ENCODE results near the gene ZMAT3. TPM values are rescaled to one million over a fixed set of nuclear protein-coding genes. Genes with fewer than 3 reads are reported as not detected.
"Not testable (repeated sequence)": the region's sequence is repeated elsewhere in the genome, so short reads cannot be mapped to it uniquely, and the experiment has no call there.

Gene ZMAT3
- total and polyA plus RNA-seq, 3 donors from 2014 or later, result 6.4 to 13.3 (median 12.3) TPM

GRCh38 chr3:179045719-179046402 lies 25.7 kb downstream of the ZMAT3 start:
- Histone ChIP-seq H3K36me3 (ENCODE audit: low read depth, missing control alignments) (no peaks in the 10 kb centered on the region), H3K9me3 (no peaks in the 10 kb centered on the region), H3K27ac (no peak overlapping the region), H3K4me3 (no peak overlapping the region), H3K4me1 (no peaks in the 10 kb centered on the region), H3K27me3 (no peaks in the 10 kb centered on the region)
- no peak for DNase-seq
- no peak for TF ChIP-seq POLR2A (IDR thresholded peaks at IDR 0.05)
- no peak for TF ChIP-seq CTCF (IDR thresholded peaks at IDR 0.05)
- intact Hi-C loops (cut with DNase I; ENCODE audit: low total_unique reads), result no loop called here
- WGBS, 2 donors, result 67 to 75% methylated on average over 1 of the region's 1 CpG

- not testable (repeated sequence) for DNase-seq
- 70 to 74% methylated on average over 2 to 4 of the region's 4 CpGs for WGBS, 2 donors
Observed at GRCh38 chr3:179038899-179039251, 32.7 kb downstream of the ZMAT3 start.

GRCh38 chr3:179038216-179038898 lies 33.3 kb downstream of the ZMAT3 start:
- DNase-seq, result no peak
- no peaks in the 10 kb centered on the region for H3K36me3 ChIP-seq (ENCODE audit: low read depth, missing control alignments)
- WGBS, 2 donors, result 89 to 90% methylated on average over 11 to 12 of the region's 12 CpGs
- H3K9me3 ChIP-seq, result no peaks in the 10 kb centered on the region
- H3K27me3 ChIP-seq, result no peaks in the 10 kb centered on the region
- H3K27ac ChIP-seq, result no peak overlapping the region
- intact Hi-C loops (cut with DNase I; ENCODE audit: low total_unique reads), result no loop called here
- H3K4me1 ChIP-seq, result no peaks in the 10 kb centered on the region
- TF ChIP-seq POLR2A (IDR thresholded peaks at IDR 0.05) (no peak), CTCF (IDR thresholded peaks at IDR 0.05) (no peak)
- H3K4me3 ChIP-seq, result no peak overlapping the region

More at GRCh38 chr3:179038899-179039251, 32.7 kb downstream of the ZMAT3 start:
- H3K27ac ChIP-seq; intact Hi-C loops (cut with DNase I; ENCODE audit: low total_unique reads); H3K4me3 ChIP-seq; H3K36me3 ChIP-seq (ENCODE audit: low read depth, missing control alignments); H3K4me1 ChIP-seq; H3K27me3 ChIP-seq; H3K9me3 ChIP-seq: not testable (repeated sequence)

GRCh38 chr3:179037351-179037750 lies 34.3 kb downstream of the ZMAT3 start:
- WGBS, 2 donors, result 77 to 82% methylated on average over 6 to 10 of the region's 10 CpGs
- no peak overlapping the region for H3K27ac ChIP-seq
- DNase-seq, result no peak

More at GRCh38 chr3:179037351-179037750, 34.3 kb downstream of the ZMAT3 start:
- intact Hi-C loops (cut with DNase I; ENCODE audit: low total_unique reads), result no loop called here
- Histone ChIP-seq H3K9me3 (no peaks in the 10 kb centered on the region), H3K27me3 (no peaks in the 10 kb centered on the region), H3K4me1 (no peaks in the 10 kb centered on the region), H3K36me3 (ENCODE audit: low read depth, missing control alignments) (no peaks in the 10 kb centered on the region), H3K4me3 (no peak overlapping the region)
- no peak for TF ChIP-seq CTCF (IDR thresholded peaks at IDR 0.05)
- TF ChIP-seq POLR2A (IDR thresholded peaks at IDR 0.05), result no peak
